Colonic mucosa (tissue), 4 donors: ENCODE results near the gene CPT2. TPM values are rescaled to one million over a fixed set of nuclear protein-coding genes. Genes with fewer than 3 reads are reported as not detected.

Source experiments
- DNase-seq: peaks from one replicate; pipeline ENCODE4 v3.0.0-alpha.2; 2020
- H3K27ac ChIP-seq: fragments of 200-600 bp; one replicate; pipeline ENCODE4 v1.8.0; 2021
- H3K27me3 ChIP-seq: fragments of 200-600 bp; one replicate; pipeline ENCODE4 v1.8.0; 2021
- H3K36me3 ChIP-seq: fragments of 200-600 bp; one replicate; pipeline ENCODE4 v1.8.0; 2021
- H3K4me1 ChIP-seq: fragments of 200-600 bp; one replicate; pipeline ENCODE4 v1.8.0; 2021; ENCODE audit warnings: mild to moderate bottlenecking
- H3K4me3 ChIP-seq: fragments of 200-600 bp; one replicate; pipeline ENCODE4 v1.8.0; 2021
- H3K9ac ChIP-seq, 2 donors: one replicate each; pipeline ENCODE4 v1.7.0; 2013; ENCODE audit warnings: control low read depth in 2 of 2, low read depth in 2 of 2, low read length in 2 of 2
- H3K9me3 ChIP-seq: fragments of 200-600 bp; one replicate; pipeline ENCODE4 v1.8.0; 2021
- CTCF ChIP-seq: fragments of 200-600 bp; IDR thresholded peaks from one replicate; pipeline ENCODE4 v1.8.0; 2022; ENCODE audit warnings: antibody characterized with exemption, mild to moderate bottlenecking
- intact Hi-C: fragments of 100-400 bp; cut with DNase I; formaldehyde crosslinking; loops from one replicate; pipeline ENCODE4 v1.14.1; 2022
- total RNA-seq, 2 donors: library from RNA; stranded (reverse); fragmentation: NEBNext Ultra II Directional in 1 of 2; extraction: Animal tissue kit (Norgen Biotek cat#: 25700) in 1 of 2; gene quantifications; one replicate each; pipeline ENCODE4 v1.2.1, GENCODE V29; 2021
- donor health status: healthy.
- donor health status: DM: no; HTN: no; CAD: no.
- donor health status: DM: no; HTN: no; CAD: no.

The CPT2 gene
- total RNA-seq, 2 donors from 2014 or later = 66.1 to 66.4 TPM

GRCh38 chr1:53219711-53220110 is 23.1 kb downstream of the CPT2 start:
- Histone ChIP-seq H3K9me3 (no peaks in the 10 kb centered on the region), H3K27ac (peak overlapping the region; percentile 86), H3K9ac (peak overlapping the region; percentile 86 to 95), H3K4me1 (peaks cover 5% of the 10 kb centered on the region), H3K4me3 (peak overlapping the region; percentile 68), H3K36me3 (no peaks in the 10 kb centered on the region), H3K27me3 (no peaks in the 10 kb centered on the region)
- no peak for DNase-seq
- no peak for TF ChIP-seq CTCF
- intact Hi-C loops = no loop called here

GRCh38 chr1:53220171-53220961 is 23.7 kb downstream of the CPT2 start, which contains the start of gene CZIB:
TSS of gene CZIB (minus strand) at chr1:53220634. CDS start at chr1:53220575, 59 bp downstream.
- Histone ChIP-seq H3K9ac (peak within 1 kb of the TSS; percentile 86 to 95), H3K27me3 (no peaks in the 10 kb centered on the region), H3K4me3 (peak within 1 kb of the TSS; percentile 68), H3K4me1 (peaks cover 5% of the 10 kb centered on the region), H3K27ac (peak within 1 kb of the TSS; percentile 86), H3K36me3 (no peaks in the 10 kb centered on the region), H3K9me3 (no peaks in the 10 kb centered on the region)
- peak; percentile 95 for DNase-seq
- no peak for TF ChIP-seq CTCF
- intact Hi-C loops = no loop called here

- H3K27me3 ChIP-seq = no peaks in the 10 kb centered on the region
- no peak for TF ChIP-seq CTCF
- intact Hi-C loops = no loop called here
Measured at GRCh38 chr1:53220962-53221286, 24.3 kb downstream of the CPT2 start.

GRCh38 chr1:53237638-53238037 is 41.0 kb downstream of the CPT2 start:
- DNase-seq = no peak
- TF ChIP-seq CTCF = no peak
- Histone ChIP-seq H3K4me3 (peak overlapping the region; percentile 100), H3K9ac (peak overlapping the region; percentile 91 to 95), H3K27ac (no peak overlapping the region), H3K27me3 (no peaks in the 10 kb centered on the region), H3K4me1 (peaks cover 3% of the 10 kb centered on the region), H3K36me3 (peaks cover 1% of the 10 kb centered on the region), H3K9me3 (no peaks in the 10 kb centered on the region)
- intact Hi-C loops = no loop called here

More at GRCh38 chr1:53220962-53221286, 24.3 kb downstream of the CPT2 start:
- Histone ChIP-seq H3K27ac (peak overlapping the region; percentile 86), H3K36me3 (no peaks in the 10 kb centered on the region), H3K4me1 (peaks cover 5% of the 10 kb centered on the region), H3K9me3 (no peaks in the 10 kb centered on the region), H3K4me3 (peak overlapping the region; percentile 68), H3K9ac (peak overlapping the region; percentile 86 to 95)
- no peak for DNase-seq

- H3K9ac ChIP-seq = peak within 1 kb of the TSS; percentile 91 to 95
- no peaks in the 10 kb centered on the region for H3K36me3 ChIP-seq
- H3K9me3 ChIP-seq = no peaks in the 10 kb centered on the region
- peaks cover 3% of the 10 kb centered on the region for H3K4me1 ChIP-seq
- TF ChIP-seq CTCF = no peak
- H3K27ac ChIP-seq = peak within 1 kb of the TSS; percentile 55
- DNase-seq = peak; percentile 97
- peak within 1 kb of the TSS; percentile 100 for H3K4me3 ChIP-seq
- H3K27me3 ChIP-seq = no peaks in the 10 kb centered on the region
- intact Hi-C loops = no loop called here
Measured at GRCh38 chr1:53238197-53239155, 41.9 kb downstream of the CPT2 start, which contains the start of gene MAGOH. TSS of gene MAGOH (minus strand) at chr1:53238518. CDS start at chr1:53238448, 70 bp downstream.
